ENCODE measurements around the gene WDR89. TPM values are rescaled to one million over a fixed set of nuclear protein-coding genes. Genes with fewer than 3 reads are reported as not detected.
"Not testable (repeated sequence)": the region's sequence is repeated elsewhere in the genome, so short reads cannot be mapped to it uniquely, and the experiment has no call there.

Gene WDR89
- total RNA-seq, 1 donor from 2014 or later = 15.3 TPM

- no peak for DNase-seq (ENCODE audit: low spot score)
- Mint-ChIP-seq H3K9me3 (ENCODE audit: unreplicated experiment) (no peaks in the 10 kb centered on the region), H3K4me1 (ENCODE audit: unreplicated experiment) (peaks cover 7% of the 10 kb centered on the region), H3K27me3 (ENCODE audit: unreplicated experiment) (no peaks in the 10 kb centered on the region), H3K4me3 (ENCODE audit: unreplicated experiment) (no peak overlapping the region), H3K36me3 (ENCODE audit: low read depth, unreplicated experiment) (peaks cover 13% of the 10 kb centered on the region), H3K27ac (ENCODE audit: unreplicated experiment) (no peak overlapping the region)
- TF ChIP-seq CTCF (IDR thresholded peaks at IDR 0.05; ENCODE audit: unreplicated experiment) = no peak
These were observed 37.9 kb downstream of the WDR89 start for GRCh38 chr14:63603749-63604277.

GRCh38 chr14:63598807-63599206 is 42.9 kb downstream of the WDR89 start:
- peaks cover 4% of the 10 kb centered on the region for H3K9me3 Mint-ChIP-seq (ENCODE audit: unreplicated experiment)
- peak overlapping the region; percentile 37 for H3K4me3 Mint-ChIP-seq (ENCODE audit: unreplicated experiment)
- peaks cover 4% of the 10 kb centered on the region for H3K4me1 Mint-ChIP-seq (ENCODE audit: unreplicated experiment)
- no peak for TF ChIP-seq CTCF (IDR thresholded peaks at IDR 0.05; ENCODE audit: unreplicated experiment)
- DNase-seq (ENCODE audit: low spot score) = no peak
- H3K27me3 Mint-ChIP-seq (ENCODE audit: unreplicated experiment) = peaks cover 3% of the 10 kb centered on the region
- no peak overlapping the region for H3K27ac Mint-ChIP-seq (ENCODE audit: unreplicated experiment)
- H3K36me3 Mint-ChIP-seq (ENCODE audit: low read depth, unreplicated experiment) = peaks cover 50% of the 10 kb centered on the region

GRCh38 chr14:63596998-63597658 is 44.5 kb downstream of the WDR89 start:
- Mint-ChIP-seq H3K9me3 (ENCODE audit: unreplicated experiment) (peaks cover 4% of the 10 kb centered on the region), H3K36me3 (ENCODE audit: low read depth, unreplicated experiment) (peaks cover 47% of the 10 kb centered on the region), H3K27me3 (ENCODE audit: unreplicated experiment) (peaks cover 3% of the 10 kb centered on the region), H3K4me3 (ENCODE audit: unreplicated experiment) (no peak overlapping the region), H3K27ac (ENCODE audit: unreplicated experiment) (no peak overlapping the region), H3K4me1 (ENCODE audit: unreplicated experiment) (no peaks in the 10 kb centered on the region)
- no peak for TF ChIP-seq CTCF (IDR thresholded peaks at IDR 0.05; ENCODE audit: unreplicated experiment)
- DNase-seq (ENCODE audit: low spot score) = no peak

- Mint-ChIP-seq H3K27ac (ENCODE audit: unreplicated experiment) (no peak overlapping the region), H3K9me3 (ENCODE audit: unreplicated experiment) (peaks cover 4% of the 10 kb centered on the region), H3K4me3 (ENCODE audit: unreplicated experiment) (peak overlapping the region; percentile 70), H3K4me1 (ENCODE audit: unreplicated experiment) (no peaks in the 10 kb centered on the region), H3K36me3 (ENCODE audit: low read depth, unreplicated experiment) (peaks cover 43% of the 10 kb centered on the region), H3K27me3 (ENCODE audit: unreplicated experiment) (peaks cover 3% of the 10 kb centered on the region)
- no peak for TF ChIP-seq CTCF (IDR thresholded peaks at IDR 0.05; ENCODE audit: unreplicated experiment)
- no peak for DNase-seq (ENCODE audit: low spot score)
These were observed 47.0 kb downstream of the WDR89 start for GRCh38 chr14:63594455-63595372.

GRCh38 chr14:63583046-63583445 is 58.6 kb downstream of the WDR89 start:
- not testable (repeated sequence) for H3K36me3 Mint-ChIP-seq (ENCODE audit: low read depth, unreplicated experiment); H3K27me3 Mint-ChIP-seq (ENCODE audit: unreplicated experiment); H3K9me3 Mint-ChIP-seq (ENCODE audit: unreplicated experiment); H3K4me3 Mint-ChIP-seq (ENCODE audit: unreplicated experiment); DNase-seq (ENCODE audit: low spot score); H3K4me1 Mint-ChIP-seq (ENCODE audit: unreplicated experiment); H3K27ac Mint-ChIP-seq (ENCODE audit: unreplicated experiment)
